Suprapubic skin (tissue), 4 donors: ENCODE measurements around the gene GRIK3. TPM values are rescaled to one million over a fixed set of nuclear protein-coding genes. Genes with fewer than 3 reads are reported as not detected.
"Not testable (repeated sequence)": the region's sequence is repeated elsewhere in the genome, so short reads cannot be mapped to it uniquely, and the experiment has no call there.

Source experiments
- DNase-seq, 2 donors: peaks; one replicate each; pipeline ENCODE4 v3.0.0-alpha.2; 2019; ENCODE audit warnings: low spot score in 2 of 2
- H3K27ac ChIP-seq: fragments of 200-600 bp; sonication (generic); one replicate; pipeline ENCODE4 v1.5.1; 2019
- H3K27me3 ChIP-seq: fragments of 200-600 bp; sonication (generic); one replicate; pipeline ENCODE4 v1.5.1; 2019
- H3K36me3 ChIP-seq: fragments of 200-600 bp; sonication (generic); one replicate; pipeline ENCODE4 v1.5.1; 2019
- H3K4me1 ChIP-seq: fragments of 200-600 bp; sonication (generic); one replicate; pipeline ENCODE4 v1.5.1; 2019
- H3K4me3 ChIP-seq: fragments of 200-600 bp; sonication (generic); one replicate; pipeline ENCODE4 v1.5.1; 2019; ENCODE audit warnings: mild to moderate bottlenecking
- H3K9me3 ChIP-seq: fragments of 200-600 bp; sonication (generic); one replicate; pipeline ENCODE4 v1.5.1; 2019
- CTCF ChIP-seq, 2 donors: fragments of 200-600 bp in 1 of 2; fragments of 450-650 bp in 1 of 2; sonication (generic) in 1 of 2; IDR thresholded peaks; one replicate each; pipeline ENCODE4 v1.5.1; 2016 to 2019; ENCODE audit warnings: antibody characterized with exemption in 2 of 2, mild to moderate bottlenecking in 1 of 2, moderate library complexity in 1 of 2
- EP300 ChIP-seq: sonication (generic); formaldehyde crosslinking; IDR thresholded peaks from one replicate; pipeline ENCODE4 v1.6.1; 2017; ENCODE audit warnings: antibody characterized with exemption
- POLR2A ChIP-seq, 2 donors: fragments of 450-650 bp; IDR thresholded peaks; one replicate each; pipeline ENCODE4 v1.6.1; 2017; ENCODE audit warnings: antibody characterized with exemption in 2 of 2, mild to moderate bottlenecking in 2 of 2, moderate library complexity in 2 of 2
- POLR2AphosphoS5 ChIP-seq, 3 donors: sonication (generic); formaldehyde crosslinking; IDR thresholded peaks; one replicate each; pipeline ENCODE4 v1.6.1; 2017; ENCODE audit warnings: antibody characterized with exemption in 3 of 3
- WGBS: methylation state at CpG from one replicate; pipeline ENCODE4 v1.1.5; 2018; 5-methylcytosine and 5-hydroxymethylcytosine counted together
- total RNA-seq, 4 donors: library from RNA; depleted of rRNA; stranded (reverse); fragments of >200 nt; gene quantifications; one replicate each; pipeline ENCODE4 v1.1.0, GENCODE V29; 2016

The GRIK3 gene
- total RNA-seq, 4 donors from 2014 or later, result 0.18 to 0.64 (median 0.37) TPM

GRCh38 chr1:36769886-36770830 lies 264.2 kb downstream of the GRIK3 start:
- H3K36me3 ChIP-seq, result no peaks in the 10 kb centered on the region
- WGBS, result 48% methylated on average over 10 of the region's 10 CpGs
- H3K27me3 ChIP-seq, result peaks cover 62% of the 10 kb centered on the region
- H3K9me3 ChIP-seq, result no peaks in the 10 kb centered on the region
- no peak for TF ChIP-seq POLR2A (IDR thresholded peaks at IDR 0.05)
- no peak for TF ChIP-seq EP300
- TF ChIP-seq POLR2AphosphoS5 (IDR thresholded peaks at IDR 0.05), result no peak
- TF ChIP-seq CTCF (IDR thresholded peaks at IDR 0.05), result no peak
- no peak overlapping the region for H3K4me3 ChIP-seq
- peak in 1 of 2 donors; percentile 8 for DNase-seq
- H3K4me1 ChIP-seq, result no peaks in the 10 kb centered on the region
- H3K27ac ChIP-seq, result no peak overlapping the region

- H3K4me3 ChIP-seq, result no peak overlapping the region
- H3K27me3 ChIP-seq, result peaks cover 52% of the 10 kb centered on the region
- WGBS, result 73% methylated on average over 11 of the region's 14 CpGs
Observed at GRCh38 chr1:36768486-36769178, 265.7 kb downstream of the GRIK3 start.

GRCh38 chr1:36767429-36767828 lies 266.9 kb downstream of the GRIK3 start:
- H3K36me3 ChIP-seq, H3K27ac ChIP-seq, DNase-seq, H3K4me1 ChIP-seq, H3K9me3 ChIP-seq, H3K4me3 ChIP-seq: not testable (repeated sequence)
- peaks cover 47% of the 10 kb centered on the region for H3K27me3 ChIP-seq
- WGBS, result 96% methylated on average over 2 of the region's 4 CpGs

More at GRCh38 chr1:36768486-36769178, 265.7 kb downstream of the GRIK3 start:
- Histone ChIP-seq H3K27ac (no peak overlapping the region), H3K36me3 (no peaks in the 10 kb centered on the region), H3K9me3 (no peaks in the 10 kb centered on the region), H3K4me1 (no peaks in the 10 kb centered on the region)
- no peak for DNase-seq
- TF ChIP-seq POLR2AphosphoS5 (IDR thresholded peaks at IDR 0.05) (no peak), EP300 (no peak), POLR2A (IDR thresholded peaks at IDR 0.05) (no peak), CTCF (IDR thresholded peaks at IDR 0.05) (no peak)

- 33% methylated on average over 3 of the region's 4 CpGs for WGBS
- H3K4me3 ChIP-seq, result no peak overlapping the region
- no peaks in the 10 kb centered on the region for H3K4me1 ChIP-seq
- no peak for DNase-seq
- no peaks in the 10 kb centered on the region for H3K36me3 ChIP-seq
- no peak overlapping the region for H3K27ac ChIP-seq
- TF ChIP-seq POLR2AphosphoS5 (IDR thresholded peaks at IDR 0.05) (no peak), POLR2A (IDR thresholded peaks at IDR 0.05) (no peak), EP300 (no peak), CTCF (IDR thresholded peaks at IDR 0.05) (no peak)
- no peaks in the 10 kb centered on the region for H3K9me3 ChIP-seq
- H3K27me3 ChIP-seq, result peaks cover 39% of the 10 kb centered on the region
Observed at GRCh38 chr1:36766481-36766880, 267.8 kb downstream of the GRIK3 start.

GRCh38 chr1:36765785-36766300 lies 268.5 kb downstream of the GRIK3 start:
- H3K4me1 ChIP-seq, result no peaks in the 10 kb centered on the region
- WGBS, result 72% methylated on average over 5 of the region's 5 CpGs
- H3K27me3 ChIP-seq, result peaks cover 32% of the 10 kb centered on the region
- no peak for TF ChIP-seq EP300
- no peak for TF ChIP-seq POLR2A (IDR thresholded peaks at IDR 0.05)
- no peak for TF ChIP-seq POLR2AphosphoS5 (IDR thresholded peaks at IDR 0.05)
- no peak for TF ChIP-seq CTCF (IDR thresholded peaks at IDR 0.05)
- no peaks in the 10 kb centered on the region for H3K9me3 ChIP-seq
- H3K36me3 ChIP-seq, result no peaks in the 10 kb centered on the region
- DNase-seq, result no peak
- no peak overlapping the region for H3K27ac ChIP-seq
- H3K4me3 ChIP-seq, result no peak overlapping the region
